Loucy (cell line): ENCODE results near the gene TBC1D2B.
"Not testable (repeated sequence)": the region's sequence is repeated elsewhere in the genome, so short reads cannot be mapped to it uniquely, and the experiment has no call there.

Source experiments
- EZH2phosphoT487 ChIP-seq: fragments of 200-600 bp; IDR thresholded peaks from 2 replicates; pipeline ENCODE4 v1.6.1; 2018; ENCODE audit warnings: antibody characterized with exemption, mild to moderate bottlenecking, moderate library complexity, borderline replicate concordance
- TF ChIP-seq, protein P1 (sequence below): fragments of 200-600 bp; sonication (generic); conservative IDR thresholded peaks from 2 replicates; pipeline ENCODE4 v1.5.1; 2014; ENCODE audit warnings: mild to moderate bottlenecking, antibody characterized with exemption, low read length

DNA sequence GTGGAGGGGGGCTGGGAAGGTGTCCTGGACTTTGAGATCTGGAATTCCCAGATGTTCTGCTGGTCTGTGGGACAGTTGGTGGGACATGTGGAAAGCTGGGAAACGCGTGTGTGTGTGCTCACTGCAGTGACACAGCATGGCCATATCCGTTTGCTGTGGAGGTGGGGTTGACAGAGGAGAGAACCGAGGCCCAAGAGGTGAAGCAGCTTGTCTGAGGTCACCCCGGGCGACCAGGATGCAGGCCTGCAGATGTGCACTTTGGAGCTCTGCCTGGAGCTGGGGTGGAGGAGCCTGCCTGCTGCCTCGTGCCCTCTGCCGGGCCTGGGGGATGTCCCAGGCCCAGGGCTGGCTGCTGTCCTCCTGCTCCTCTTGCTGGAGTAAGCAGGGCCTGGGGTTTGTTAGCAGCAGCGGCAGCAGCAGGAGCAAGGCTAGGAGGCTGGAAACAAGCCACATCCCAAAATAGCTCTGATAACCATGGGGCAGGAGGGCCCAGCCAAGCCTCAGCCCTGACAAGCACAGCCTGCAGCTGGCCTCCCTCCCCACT lies 85.8 kb downstream of the TBC1D2B start:
- TF ChIP-seq, protein P1, sequence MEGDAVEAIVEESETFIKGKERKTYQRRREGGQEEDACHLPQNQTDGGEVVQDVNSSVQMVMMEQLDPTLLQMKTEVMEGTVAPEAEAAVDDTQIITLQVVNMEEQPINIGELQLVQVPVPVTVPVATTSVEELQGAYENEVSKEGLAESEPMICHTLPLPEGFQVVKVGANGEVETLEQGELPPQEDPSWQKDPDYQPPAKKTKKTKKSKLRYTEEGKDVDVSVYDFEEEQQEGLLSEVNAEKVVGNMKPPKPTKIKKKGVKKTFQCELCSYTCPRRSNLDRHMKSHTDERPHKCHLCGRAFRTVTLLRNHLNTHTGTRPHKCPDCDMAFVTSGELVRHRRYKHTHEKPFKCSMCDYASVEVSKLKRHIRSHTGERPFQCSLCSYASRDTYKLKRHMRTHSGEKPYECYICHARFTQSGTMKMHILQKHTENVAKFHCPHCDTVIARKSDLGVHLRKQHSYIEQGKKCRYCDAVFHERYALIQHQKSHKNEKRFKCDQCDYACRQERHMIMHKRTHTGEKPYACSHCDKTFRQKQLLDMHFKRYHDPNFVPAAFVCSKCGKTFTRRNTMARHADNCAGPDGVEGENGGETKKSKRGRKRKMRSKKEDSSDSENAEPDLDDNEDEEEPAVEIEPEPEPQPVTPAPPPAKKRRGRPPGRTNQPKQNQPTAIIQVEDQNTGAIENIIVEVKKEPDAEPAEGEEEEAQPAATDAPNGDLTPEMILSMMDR, result not testable (repeated sequence)
- not testable (repeated sequence) for TF ChIP-seq EZH2phosphoT487
